Inferior parietal cortex (tissue), 1 donor: ENCODE data around the gene SEZ6L.

ENCODE experiments used
- DNase-seq: peaks from one replicate; pipeline ENCODE4 v3.0.0-alpha.2; 2016; ENCODE audit errors: extremely low spot score

Gene SEZ6L

DNA sequence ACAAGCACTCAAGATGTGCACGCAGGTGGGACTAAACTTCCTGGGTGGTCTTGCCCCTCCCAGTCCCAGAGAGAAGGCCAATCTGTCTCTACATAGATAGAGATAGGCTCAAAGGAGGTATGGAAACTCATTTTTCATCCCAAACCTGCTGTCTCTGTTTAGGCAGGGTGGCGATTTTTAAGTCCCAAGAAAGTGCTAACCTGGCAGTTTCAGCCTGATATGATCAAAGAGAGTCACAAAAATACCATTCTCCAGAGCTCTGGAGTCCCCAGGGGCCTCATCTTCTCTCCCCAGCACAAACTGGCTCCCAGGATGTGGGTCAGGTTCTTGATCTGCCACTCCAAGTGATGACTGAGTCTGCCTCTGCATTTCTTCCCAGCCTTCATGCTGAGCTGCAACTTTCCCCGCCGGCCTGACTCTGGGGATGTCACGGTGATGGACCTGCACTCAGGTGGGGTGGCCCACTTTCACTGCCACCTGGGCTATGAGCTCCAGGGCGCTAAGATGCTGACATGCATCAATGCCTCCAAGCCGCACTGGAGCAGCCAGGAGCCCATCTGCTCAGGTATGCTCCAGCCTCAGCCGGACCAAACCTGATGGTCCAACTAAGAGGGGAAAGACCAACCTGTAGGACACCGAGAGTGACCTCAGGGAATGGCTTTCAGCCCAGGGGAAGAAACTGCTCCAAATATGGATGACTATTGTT lies 129.5 kb downstream of the SEZ6L start:
- no peak for DNase-seq

DNA sequence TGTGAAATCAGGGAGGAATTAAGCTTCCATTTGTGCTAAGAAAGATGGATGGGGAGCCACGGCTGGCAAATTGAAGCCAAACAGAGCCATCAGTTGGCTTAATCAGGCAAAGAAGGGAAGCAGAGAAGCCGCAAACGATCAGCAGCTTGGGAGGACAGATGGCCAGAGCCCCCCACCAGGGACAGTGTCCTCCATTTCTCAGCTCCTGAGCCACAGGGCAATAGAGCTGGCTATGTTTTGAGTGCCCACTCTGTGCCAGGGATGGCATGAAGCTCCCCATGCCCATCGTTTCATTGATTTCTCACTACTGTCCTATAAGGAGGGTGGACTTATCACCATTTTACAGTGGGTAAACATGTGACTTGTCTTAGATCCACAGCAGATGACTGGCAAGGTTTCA lies 133.5 kb downstream of the SEZ6L start:
- no peak for DNase-seq

DNA sequence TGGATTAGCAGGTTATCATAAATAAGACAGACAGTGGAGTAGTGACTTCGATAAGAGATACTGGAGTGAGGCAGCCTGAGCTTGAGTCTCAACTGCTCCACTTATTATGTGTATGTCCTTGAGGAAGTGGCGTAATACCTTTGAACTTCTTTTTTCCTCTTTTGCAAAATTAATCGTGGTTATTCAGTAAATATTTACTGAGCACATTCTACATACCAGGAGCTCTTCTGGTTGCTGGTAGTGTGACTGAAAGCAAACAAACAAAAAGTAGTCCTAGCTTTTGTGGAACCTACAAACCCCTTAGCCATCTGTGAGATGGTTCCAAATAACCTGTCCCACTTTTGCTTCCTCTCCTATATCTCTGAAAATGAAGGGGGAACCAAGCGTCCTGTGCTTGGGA lies 134.2 kb downstream of the SEZ6L start:
- no peak for DNase-seq

DNA sequence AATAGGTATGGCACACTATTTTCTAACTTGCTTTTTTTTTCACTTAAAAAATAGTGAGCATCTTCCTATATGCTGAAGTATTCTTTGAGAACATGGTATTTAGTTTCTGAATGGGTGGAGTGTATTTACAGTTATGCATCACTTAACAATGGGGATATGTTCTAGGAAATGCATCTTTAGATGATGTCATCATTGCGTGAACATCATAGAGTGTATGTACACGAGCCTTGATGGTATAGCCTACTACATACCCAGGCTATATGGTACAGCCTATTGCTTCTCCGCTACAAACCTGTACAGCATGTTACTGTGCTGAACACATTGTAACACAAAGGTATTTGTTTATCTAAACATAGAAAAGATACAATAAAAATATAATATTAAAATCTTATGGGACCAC lies 135.5 kb downstream of the SEZ6L start:
- no peak for DNase-seq

DNA sequence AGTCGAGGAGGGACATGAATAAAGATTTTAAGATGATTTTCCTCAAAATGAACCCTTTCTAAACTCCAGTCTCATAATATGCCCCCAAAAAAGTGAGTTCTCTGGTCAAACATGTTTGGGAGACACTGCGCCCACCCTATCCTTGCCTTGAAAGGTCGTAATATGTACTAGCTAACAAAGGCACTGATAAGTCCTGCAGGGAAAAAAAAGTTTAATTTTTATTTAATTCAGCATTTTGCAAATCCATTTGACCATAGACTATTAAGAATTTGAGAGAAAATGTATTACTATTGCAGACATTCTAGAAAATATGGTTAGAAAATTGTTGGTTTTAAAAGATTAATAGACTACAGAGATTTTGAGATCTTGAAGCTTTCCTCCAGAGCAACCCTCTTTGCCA lies 139.2 kb downstream of the SEZ6L start:
- DNase-seq: no peak

DNA sequence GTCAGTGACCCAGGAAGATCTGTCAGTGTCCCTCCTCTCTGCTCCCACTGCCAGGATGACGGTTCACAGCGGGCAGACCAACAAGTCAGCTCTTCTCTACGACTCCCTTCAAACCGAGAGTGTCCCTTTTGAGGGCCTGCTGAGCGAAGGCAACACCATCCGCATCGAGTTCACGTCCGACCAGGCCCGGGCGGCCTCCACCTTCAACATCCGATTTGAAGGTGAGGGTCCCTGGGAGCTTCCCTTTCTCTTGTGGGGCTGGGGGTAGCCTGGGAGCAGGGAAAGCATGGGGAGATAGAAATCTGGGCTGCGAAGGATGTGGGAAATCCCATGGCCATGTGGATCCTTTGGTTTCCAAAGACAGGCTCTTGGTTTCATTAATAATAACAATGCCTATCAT lies 141.4 kb downstream of the SEZ6L start:
- no peak for DNase-seq

DNA sequence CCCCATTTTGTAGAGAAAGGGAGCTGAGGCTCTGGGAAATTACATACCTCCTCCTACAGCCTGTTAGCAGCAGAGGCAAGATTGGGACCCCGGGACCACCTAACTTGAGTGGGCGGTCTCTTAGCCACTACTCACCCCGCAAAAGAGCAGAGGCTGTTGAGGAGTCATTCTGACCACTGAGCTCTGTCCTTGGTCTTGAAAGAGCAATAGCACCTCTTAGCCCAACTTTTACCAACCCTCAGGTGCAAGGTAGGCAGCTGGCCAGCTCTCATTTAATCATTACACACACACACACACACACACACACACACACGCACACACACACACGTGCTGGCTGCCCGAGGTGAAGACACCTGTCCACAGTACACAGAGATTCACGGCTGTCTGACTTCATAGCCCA lies 144.0 kb downstream of the SEZ6L start:
- DNase-seq: no peak

DNA sequence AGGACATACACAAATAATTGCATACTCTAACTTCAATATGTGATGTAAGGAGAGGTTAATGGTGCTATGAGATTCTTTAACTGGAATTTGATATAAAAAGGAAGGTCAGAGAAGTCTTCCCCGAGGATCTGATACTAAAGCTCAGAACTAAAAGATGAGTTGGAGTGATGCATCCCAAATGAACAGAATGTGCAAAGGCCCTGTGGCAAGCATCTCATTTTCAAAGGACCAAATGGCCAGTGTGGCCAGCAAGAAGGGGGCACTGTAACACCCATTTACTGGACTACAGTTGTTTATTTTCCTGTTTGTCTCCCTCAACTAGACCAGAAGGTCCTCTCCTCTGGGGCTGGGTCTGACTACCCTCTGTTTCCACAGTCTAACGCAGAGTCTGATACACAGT lies 144.9 kb downstream of the SEZ6L start:
- no peak for DNase-seq

DNA sequence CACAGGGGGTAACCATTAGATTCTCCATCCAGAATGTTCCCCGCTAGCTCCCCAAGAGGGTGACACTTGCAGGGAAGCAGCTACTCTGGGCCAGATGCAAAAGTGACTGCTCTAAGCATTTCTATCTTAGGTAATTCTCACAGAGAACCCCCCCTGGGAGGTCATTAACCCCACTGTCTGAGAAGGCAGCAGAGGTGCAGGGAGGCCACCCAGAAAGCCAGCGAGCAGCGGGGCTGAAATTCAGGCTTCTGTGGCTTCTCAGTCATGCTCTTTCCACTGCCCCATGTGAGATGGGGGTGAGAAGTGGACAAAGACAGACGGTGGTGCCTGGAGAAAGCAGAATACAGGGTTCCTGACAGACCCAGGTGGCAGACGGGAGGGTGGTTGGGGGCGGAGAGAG lies 145.4 kb downstream of the SEZ6L start:
- no peak for DNase-seq

DNA sequence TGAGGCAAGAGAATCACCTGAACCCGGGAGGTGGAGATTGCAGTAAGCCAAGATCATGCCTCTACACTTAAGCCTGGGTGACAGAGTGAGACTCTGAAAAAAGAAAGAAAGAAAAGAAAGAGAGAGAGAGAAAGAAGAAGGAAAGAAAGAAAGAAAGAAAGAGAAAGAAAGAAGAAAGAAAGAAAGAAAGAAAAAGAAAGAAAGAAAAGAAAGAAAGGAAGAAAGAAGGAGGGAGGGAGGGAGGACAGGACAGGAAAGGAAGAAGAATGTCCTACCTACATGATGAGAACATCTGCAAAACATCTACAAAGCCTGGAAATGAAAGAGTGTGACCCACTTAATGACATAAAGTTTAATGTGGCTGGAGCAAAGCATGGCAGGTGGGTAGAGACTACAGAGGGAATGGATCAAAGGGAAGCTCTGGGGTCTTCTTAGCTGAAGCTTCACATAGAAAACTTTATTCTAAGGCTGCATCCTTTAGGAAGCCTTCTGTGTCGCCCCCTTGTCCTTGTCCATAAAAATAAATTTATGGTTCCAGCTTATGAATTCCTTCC lies 147.5 kb downstream of the SEZ6L start:
- no peak for DNase-seq

DNA sequence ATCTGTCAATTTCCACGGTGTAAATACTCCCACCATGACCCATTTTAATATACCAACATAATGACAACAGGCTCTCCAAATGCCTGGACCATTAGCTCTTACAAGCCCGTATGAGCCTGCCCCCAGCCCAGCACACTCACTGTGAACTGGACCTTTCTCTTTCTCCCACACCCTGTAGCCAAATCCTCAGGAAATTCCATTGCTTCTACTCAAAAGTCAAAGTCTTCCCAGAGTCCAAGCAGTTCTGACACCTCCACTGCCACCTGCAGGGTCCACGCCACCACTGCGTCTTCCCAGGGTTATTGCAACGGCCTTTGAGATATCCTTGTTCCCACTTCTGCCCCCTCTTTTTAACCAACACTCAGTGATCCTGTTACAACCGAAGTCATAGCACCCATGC lies 149.7 kb downstream of the SEZ6L start:
- DNase-seq: no peak

DNA sequence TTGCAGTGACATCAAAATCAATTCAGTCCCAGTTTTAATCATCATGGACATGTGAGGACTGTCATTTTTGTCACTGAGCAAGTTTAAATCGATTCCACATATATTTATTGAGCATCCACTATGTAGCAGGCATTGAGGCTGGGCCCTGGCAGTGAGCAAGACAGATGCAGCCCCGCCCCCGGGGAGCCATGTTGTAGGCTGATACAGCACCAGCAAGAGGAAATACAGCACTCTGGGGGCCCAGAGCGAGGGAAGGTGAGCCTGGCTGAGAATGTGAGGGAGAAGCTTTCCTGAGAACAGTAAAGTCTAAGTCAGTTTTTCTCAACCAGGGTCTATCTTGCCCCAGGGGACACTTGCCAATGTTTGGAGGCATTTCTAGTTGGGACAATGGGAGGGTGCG lies 151.2 kb downstream of the SEZ6L start:
- no peak for DNase-seq

DNA sequence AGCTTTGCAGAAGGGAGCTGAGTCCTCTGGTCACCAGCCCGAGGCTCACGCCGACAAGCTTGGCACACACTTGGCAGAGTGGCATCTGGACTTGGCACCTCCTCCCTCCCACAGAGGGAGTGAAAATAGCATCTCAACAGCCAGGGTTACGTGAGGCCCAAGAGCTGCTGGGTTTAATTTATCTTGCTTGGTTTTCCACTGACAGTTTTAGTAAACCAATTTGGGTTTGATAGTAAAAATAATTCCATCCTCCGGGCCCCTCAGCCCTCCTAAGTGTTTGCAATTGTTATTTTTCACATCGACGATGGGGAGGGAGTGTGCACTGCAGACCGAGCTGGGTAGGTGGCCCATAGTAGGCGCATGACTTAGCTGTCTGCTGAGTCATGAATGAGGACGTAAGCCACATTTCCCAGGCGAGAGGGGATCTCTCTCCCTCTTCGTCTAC lies 152.2 kb downstream of the SEZ6L start:
- peak; percentile 56 for DNase-seq

DNA sequence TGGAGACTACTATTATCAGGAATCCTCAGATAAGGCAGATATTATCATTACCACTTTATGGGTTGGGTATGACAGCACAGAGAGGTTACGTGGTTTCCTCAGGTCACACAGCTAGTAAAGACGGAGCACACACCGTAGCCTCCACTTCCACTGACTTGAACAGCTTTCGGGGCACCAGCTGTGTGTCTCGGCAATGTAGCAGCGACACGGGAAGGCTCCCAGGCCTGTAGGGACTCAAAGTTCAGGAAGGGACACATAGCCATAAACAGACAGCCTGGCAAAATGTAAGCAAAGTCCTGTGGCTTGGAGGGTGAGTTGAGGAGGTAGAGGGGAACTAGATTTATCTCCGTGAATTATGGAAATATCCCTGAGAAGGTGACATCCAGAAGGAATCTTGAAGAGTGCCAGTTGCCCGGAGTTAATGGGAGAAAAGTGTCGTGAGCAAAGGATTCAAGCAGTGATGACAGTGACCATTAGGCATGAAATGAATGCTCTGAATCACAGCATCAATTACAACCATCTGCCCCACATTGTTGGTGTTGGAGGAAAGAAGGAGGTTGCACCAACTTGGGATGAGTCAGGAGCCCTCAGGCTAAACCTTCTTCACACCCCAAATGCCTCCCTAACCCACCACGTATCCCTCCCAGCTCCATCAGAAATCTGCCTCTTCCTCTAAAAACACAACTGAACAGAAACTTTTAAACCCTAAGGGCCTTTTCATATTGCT lies 153.1 kb downstream of the SEZ6L start:
- DNase-seq: no peak

DNA sequence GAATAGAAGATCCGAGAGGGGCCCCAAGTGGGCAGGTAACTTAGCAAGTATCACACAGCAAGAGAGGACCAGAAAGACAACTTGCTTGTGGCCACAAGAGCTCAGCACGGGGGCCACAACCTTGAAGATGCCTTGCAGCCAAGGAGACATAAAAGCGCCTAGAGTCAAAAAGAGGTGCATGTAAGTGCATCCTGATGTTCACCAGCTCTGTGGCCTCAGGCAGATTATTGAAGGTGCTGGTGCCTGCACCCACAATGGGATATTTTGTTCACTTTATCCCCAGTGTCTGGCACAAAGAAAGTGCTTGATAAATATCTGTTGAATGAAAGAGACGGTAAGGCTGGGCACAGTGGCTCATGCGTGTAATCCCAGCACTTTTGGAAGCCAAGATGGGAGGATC lies 153.8 kb downstream of the SEZ6L start:
- no peak for DNase-seq

DNA sequence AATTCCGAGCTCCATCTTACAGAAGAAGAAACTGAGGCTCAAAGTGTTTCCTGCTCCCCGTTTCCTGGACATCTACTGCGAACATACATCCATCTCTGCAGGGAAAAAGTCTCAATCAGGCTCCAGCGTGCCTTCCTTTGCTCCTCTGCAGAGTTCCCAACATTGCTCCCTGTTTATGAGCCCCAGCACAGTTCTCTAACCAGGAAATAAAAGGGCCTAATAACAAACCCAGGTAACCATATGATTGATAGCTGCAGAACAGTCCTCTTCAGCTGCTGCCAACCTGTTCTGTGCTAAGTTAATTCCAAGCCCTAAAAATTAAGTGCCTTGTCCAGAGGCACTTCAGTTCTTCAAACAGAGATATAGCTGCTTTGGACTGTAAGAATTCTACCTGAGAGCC lies 154.9 kb downstream of the SEZ6L start:
- no peak for DNase-seq

DNA sequence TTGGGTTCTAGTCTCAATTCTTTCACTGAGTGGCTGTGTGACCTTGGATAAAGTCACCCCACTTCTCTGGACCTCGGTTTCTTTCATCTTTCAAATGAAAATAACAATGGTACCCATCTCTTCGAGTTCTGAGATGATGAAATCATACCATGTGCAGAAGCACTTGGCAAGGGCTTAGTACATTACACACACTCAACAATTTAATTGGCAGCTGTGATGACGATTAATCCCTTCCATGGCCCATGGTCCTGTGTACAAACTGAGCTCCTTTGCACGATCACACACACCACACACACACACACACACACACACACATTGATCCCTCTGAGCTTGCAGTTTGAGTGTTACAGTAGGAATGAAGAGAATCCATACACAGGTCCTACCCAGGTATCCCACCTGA lies 156.4 kb downstream of the SEZ6L start:
- no peak for DNase-seq

DNA sequence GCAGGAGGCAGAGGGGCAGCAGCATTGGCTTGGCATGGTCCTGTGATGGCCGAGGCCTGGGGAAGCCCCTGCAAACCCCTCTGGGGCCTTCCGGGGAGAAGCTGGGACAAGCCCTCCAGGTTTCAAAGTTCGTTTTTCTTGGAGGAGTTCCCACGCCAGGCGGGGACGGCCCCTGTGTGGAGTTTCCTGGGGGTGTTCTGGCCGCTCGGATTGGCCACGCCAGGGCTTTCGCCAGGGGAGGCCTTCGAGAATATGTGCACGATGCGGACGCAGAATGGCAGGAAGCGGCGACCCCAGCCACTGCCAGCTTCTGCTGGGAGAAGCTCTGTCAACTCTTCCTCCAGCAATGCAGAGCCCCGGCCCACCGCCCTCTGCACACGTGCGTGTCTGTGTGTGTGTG lies 157.5 kb downstream of the SEZ6L start:
- no peak for DNase-seq

DNA sequence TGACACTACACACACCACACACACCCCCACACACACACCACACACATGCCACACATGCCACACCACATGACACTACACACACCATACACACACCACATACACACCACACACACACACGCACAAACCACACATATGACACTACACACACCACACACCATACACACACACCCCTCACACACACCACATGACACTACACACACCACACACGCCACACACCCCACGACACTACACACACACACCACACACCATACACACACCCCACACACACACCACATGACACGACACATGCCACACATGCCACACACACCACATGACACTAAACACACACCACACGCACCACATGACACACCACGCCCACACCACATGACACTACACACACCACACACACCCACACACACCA lies 158.0 kb downstream of the SEZ6L start:
- DNase-seq: no peak

DNA sequence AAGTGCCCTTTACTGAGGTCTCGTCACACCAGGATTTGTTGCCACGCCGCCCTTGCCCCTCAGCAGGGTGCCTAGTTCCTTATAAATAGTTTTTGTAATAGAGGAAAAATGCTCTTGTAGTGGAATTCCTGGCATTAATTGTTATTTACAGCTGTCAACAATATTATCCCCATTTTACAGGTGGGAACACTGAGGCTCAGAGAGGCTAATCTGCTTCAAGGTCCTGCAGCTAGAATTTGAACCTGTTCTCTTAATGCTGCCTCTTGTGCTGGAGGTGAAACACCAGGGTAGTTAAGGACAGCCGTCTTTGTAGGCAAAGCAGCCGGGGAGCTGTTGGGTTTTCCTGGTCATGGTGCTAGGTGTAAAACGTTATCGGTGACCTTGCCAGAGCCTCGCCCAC lies 159.0 kb downstream of the SEZ6L start:
- DNase-seq: no peak

DNA sequence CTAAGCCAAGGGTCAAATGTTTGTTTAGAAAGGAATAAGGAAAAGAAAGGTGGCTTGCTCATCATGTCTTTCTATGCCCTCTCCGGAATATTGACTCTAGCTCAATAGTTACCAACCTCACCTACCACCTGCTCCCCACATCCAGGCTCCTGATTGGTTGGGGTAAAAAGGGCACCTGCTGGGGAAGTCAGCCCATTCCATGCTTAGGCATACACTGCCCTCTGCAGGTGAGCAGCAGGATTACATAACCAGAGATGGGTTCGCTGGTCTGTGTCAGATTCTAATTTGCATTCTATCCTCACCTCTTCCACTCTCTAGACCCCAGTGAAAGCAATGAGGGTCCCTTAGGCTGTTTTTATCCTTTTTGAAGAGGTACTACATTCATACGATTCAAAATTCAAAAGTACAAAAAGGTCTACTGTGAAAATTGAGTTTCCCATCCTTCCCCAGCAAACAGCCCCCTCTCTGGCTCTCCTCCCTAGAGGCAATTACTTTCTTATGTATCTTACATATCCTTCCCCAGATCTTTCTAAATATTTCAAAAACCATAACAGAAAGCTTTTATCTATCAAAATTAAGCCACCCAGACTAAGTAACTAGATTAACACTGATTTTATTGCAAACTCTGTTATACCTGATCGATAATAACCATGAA lies 161.8 kb downstream of the SEZ6L start:
- peak; percentile 67 for DNase-seq

DNA sequence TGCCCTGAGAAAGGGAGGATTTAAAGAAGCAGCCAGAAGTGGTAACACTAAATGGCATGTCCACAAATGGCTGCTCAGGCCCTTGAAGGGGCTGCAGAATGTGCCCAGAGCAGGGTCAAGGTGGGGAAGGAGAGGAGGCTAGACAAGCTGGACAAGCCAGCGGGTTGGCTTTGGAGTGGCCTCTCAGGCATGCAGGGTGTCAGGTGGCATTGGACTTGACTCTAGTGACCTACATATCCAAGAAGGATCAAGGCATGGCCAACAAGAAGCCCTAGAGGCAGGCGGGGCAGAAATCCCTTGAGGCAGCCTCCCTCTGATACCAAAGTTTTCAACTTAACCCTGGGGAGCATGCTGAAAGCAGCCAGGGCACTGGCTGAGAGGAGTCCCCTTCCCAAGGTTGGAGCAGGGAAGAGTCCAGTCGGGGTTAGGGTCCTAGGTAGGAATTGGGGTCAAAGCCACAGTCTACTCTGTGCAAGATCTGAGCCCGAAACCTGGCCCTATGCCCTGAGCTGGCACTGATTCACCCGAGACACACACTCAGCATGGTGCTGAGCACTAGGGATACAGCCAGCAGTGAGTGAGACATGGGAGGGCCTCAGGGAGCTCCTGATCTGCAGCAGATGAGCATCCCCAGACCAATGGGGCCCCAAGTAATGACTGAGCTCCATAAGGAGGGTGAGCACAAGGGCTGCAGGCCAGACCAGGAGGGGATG lies 164.0 kb downstream of the SEZ6L start:
- no peak for DNase-seq
